Astrocyte (in vitro differentiated cells and primary cell): Measurements from ENCODE around the gene SEMA3A.

Experiments used
- EZH2 ChIP-seq: IDR thresholded peaks from 2 replicates; pipeline ENCODE4 v1.6.1; 2012; ENCODE audit warnings: mild to moderate bottlenecking, low read length, inconsistent platforms; ENCODE audit not compliant: insufficient read depth
- TF ChIP-seq, protein P1 (sequence below): IDR thresholded peaks from 2 replicates; pipeline ENCODE4 v1.5.1; 2011; ENCODE audit warnings: low read depth, mild to moderate bottlenecking, inconsistent platforms, low read length, moderate library complexity; ENCODE audit not compliant: insufficient read depth

DNA sequence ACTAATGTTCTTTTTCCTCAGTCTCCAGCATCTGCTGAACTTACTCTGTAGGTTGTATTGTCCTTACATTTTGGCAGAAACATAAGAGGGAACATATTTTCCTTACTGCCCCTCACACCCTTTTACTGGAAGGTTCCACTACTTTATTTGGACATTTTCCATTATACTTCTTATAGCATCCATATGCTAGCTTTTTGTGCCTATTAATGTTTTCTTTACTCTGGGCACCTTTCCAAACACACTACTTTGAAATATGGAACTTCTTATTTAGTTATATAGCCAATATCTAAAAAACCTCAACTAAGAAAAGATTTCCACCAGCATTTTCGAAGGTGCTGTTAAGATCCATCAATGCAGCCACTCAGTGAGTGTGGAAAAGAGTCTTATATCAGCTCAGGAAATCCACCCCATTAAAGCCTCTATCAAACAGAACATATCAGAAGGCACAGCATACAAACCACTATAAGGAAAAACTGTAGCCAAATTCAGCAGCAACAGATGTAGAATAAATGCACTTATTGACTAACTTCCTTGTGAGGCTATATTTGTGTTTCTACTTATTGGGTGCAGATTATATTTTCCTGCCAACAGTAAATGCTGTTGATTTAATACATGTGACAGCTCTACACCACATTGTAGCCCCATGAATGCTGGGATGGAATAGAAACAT lies 273.2 kb downstream of the SEMA3A start:
- TF ChIP-seq EZH2, result no peak
- TF ChIP-seq, protein P1, sequence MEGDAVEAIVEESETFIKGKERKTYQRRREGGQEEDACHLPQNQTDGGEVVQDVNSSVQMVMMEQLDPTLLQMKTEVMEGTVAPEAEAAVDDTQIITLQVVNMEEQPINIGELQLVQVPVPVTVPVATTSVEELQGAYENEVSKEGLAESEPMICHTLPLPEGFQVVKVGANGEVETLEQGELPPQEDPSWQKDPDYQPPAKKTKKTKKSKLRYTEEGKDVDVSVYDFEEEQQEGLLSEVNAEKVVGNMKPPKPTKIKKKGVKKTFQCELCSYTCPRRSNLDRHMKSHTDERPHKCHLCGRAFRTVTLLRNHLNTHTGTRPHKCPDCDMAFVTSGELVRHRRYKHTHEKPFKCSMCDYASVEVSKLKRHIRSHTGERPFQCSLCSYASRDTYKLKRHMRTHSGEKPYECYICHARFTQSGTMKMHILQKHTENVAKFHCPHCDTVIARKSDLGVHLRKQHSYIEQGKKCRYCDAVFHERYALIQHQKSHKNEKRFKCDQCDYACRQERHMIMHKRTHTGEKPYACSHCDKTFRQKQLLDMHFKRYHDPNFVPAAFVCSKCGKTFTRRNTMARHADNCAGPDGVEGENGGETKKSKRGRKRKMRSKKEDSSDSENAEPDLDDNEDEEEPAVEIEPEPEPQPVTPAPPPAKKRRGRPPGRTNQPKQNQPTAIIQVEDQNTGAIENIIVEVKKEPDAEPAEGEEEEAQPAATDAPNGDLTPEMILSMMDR, result no peak
